Activated CD4-positive, alpha-beta memory T cell treated with anti-CD3 and anti-CD28 coated beads, Interleukin-2, amount 10 ng/mL, durations not matched to agents 7 days and 5 days (primary cell): Measurements from ENCODE around the gene NEMP1. TPM values are rescaled to one million over a fixed set of nuclear protein-coding genes. Genes with fewer than 3 reads are reported as not detected.

Experiments
- CTCF ChIA-PET: fragments of 350-600 bp; sonication (Branson Sonifier 250); formaldehyde crosslinking; loops from one replicate; lab custom pipeline; 2021; ENCODE audit warnings: antibody characterized with exemption, inconsistent platforms; lab: Charles Lee
- POLR2A ChIA-PET: fragments of 350-600 bp; sonication (Branson Sonifier 250); formaldehyde crosslinking; loops from one replicate; lab custom pipeline; 2021; ENCODE audit warnings: antibody characterized with exemption; lab: Charles Lee
- DNase-seq: peaks from one replicate; pipeline ENCODE4 v3.0.0-alpha.2; 2020
- H3K27ac Mint-ChIP-seq: one replicate; pipeline ENCODE4 v1.8.0; 2021; ENCODE audit warnings: mild to moderate bottlenecking, mixed read lengths
- H3K27me3 Mint-ChIP-seq: one replicate; pipeline ENCODE4 v1.8.0; 2021; ENCODE audit warnings: mixed read lengths
- H3K36me3 Mint-ChIP-seq: one replicate; pipeline ENCODE4 v1.8.0; 2021; ENCODE audit warnings: low read depth, mixed read lengths
- H3K4me1 Mint-ChIP-seq: one replicate; pipeline ENCODE4 v1.8.0; 2021; ENCODE audit warnings: mixed read lengths
- H3K4me3 Mint-ChIP-seq: one replicate; pipeline ENCODE4 v1.8.0; 2021; ENCODE audit warnings: mild to moderate bottlenecking, mixed read lengths
- H3K9me3 Mint-ChIP-seq: one replicate; pipeline ENCODE4 v1.8.0; 2021; ENCODE audit warnings: mixed read lengths
- total RNA-seq, 2 experiments: library from RNA; stranded (reverse); gene quantifications; one replicate each; pipeline ENCODE4 v1.2.3, GENCODE V29; 2021

Gene NEMP1
- total RNA-seq, 2 experiments from 2014 or later, result 51.7 to 59.2 TPM

GRCh38 chr12:57105011-57105753 is 26.6 kb upstream of the NEMP1 start:
- no peak overlapping the region for H3K27ac Mint-ChIP-seq
- CTCF ChIA-PET, result no interaction called here

GRCh38 chr12:57104292-57104910 is 25.8 kb upstream of the NEMP1 start:
- no peaks in the 10 kb centered on the region for H3K27me3 Mint-ChIP-seq
- ChIA-PET POLR2A (interaction anchor here (1.1 to 1.8 kb wide), 2 partner anchors 26 to 44 kb away, joined by 3 to 4 read pairs; partner anchors contain the start of gene NEMP1), CTCF (interaction anchor here (1.0 to 2.9 kb wide), 3 partner anchors 8 to 11 kb away, joined by 3 to 9 read pairs (median 3); no protein-coding TSS in a partner anchor)
- H3K9me3 Mint-ChIP-seq, result no peaks in the 10 kb centered on the region
- H3K36me3 Mint-ChIP-seq, result peaks cover 51% of the 10 kb centered on the region
- no peak for DNase-seq
- H3K27ac Mint-ChIP-seq, result no peak overlapping the region
- H3K4me3 Mint-ChIP-seq, result no peak overlapping the region
- peaks cover 36% of the 10 kb centered on the region for H3K4me1 Mint-ChIP-seq

More at GRCh38 chr12:57105011-57105753, 26.6 kb upstream of the NEMP1 start:
- peaks cover 40% of the 10 kb centered on the region for H3K4me1 Mint-ChIP-seq
- H3K9me3 Mint-ChIP-seq, result no peaks in the 10 kb centered on the region
- H3K4me3 Mint-ChIP-seq, result no peak overlapping the region
- H3K27me3 Mint-ChIP-seq, result no peaks in the 10 kb centered on the region
- no peak for DNase-seq
- H3K36me3 Mint-ChIP-seq, result peaks cover 46% of the 10 kb centered on the region
- POLR2A ChIA-PET, result interaction anchor here (0.9 to 8.0 kb wide), 3 partner anchors 12 to 36 kb away, joined by 3 to 247 read pairs (median 4); partner anchors contain the start of genes NAB2 and NEMP1

GRCh38 chr12:57103856-57104255 is 25.3 kb upstream of the NEMP1 start:
- no peak for DNase-seq
- Mint-ChIP-seq H3K4me1 (peaks cover 36% of the 10 kb centered on the region), H3K4me3 (no peak overlapping the region), H3K27ac (no peak overlapping the region), H3K9me3 (no peaks in the 10 kb centered on the region), H3K36me3 (peaks cover 56% of the 10 kb centered on the region), H3K27me3 (no peaks in the 10 kb centered on the region)
- CTCF ChIA-PET, result interaction anchor here (1.0 to 2.9 kb wide), 3 partner anchors 8 to 12 kb away, joined by 3 to 9 read pairs (median 3); no protein-coding TSS in a partner anchor
- POLR2A ChIA-PET, result interaction anchor here (1.1 to 1.8 kb wide), 2 partner anchors 25 to 45 kb away, joined by 3 to 4 read pairs; partner anchors contain the start of gene NEMP1

- Mint-ChIP-seq H3K9me3 (no peaks in the 10 kb centered on the region), H3K4me1 (peaks cover 21% of the 10 kb centered on the region), H3K4me3 (no peak overlapping the region), H3K36me3 (peaks cover 55% of the 10 kb centered on the region), H3K27ac (peak overlapping the region; percentile 26), H3K27me3 (no peaks in the 10 kb centered on the region)
- ChIA-PET POLR2A (interaction anchor here (0.8 to 1.0 kb wide), 2 partner anchors 8 to 10 kb away, joined by 4 to 5 read pairs; no protein-coding TSS in a partner anchor), CTCF (interaction anchor here (2.9 kb wide), 1 partner anchor 10 kb away, joined by 9 read pairs; no protein-coding TSS in a partner anchor)
- DNase-seq, result no peak
Measured at GRCh38 chr12:57101892-57102695, 23.5 kb upstream of the NEMP1 start.

- H3K4me3 Mint-ChIP-seq, result no peak overlapping the region
- H3K27ac Mint-ChIP-seq, result no peak overlapping the region
- H3K27me3 Mint-ChIP-seq, result no peaks in the 10 kb centered on the region
- no peak for DNase-seq
- H3K36me3 Mint-ChIP-seq, result peaks cover 51% of the 10 kb centered on the region
- H3K9me3 Mint-ChIP-seq, result no peaks in the 10 kb centered on the region
- CTCF ChIA-PET, result interaction anchor here (0.8 to 8.3 kb wide), 4 partner anchors 11 to 31 kb away, joined by 3 to 69 read pairs (median 6); partner anchors contain the start of gene STAT6
- POLR2A ChIA-PET, result interaction anchor here (0.7 to 14.8 kb wide), 5 partner anchors 9 to 73 kb away, joined by 3 to 247 read pairs (median 10); partner anchors contain the start of genes NAB2, NEMP1 and STAT6
- H3K4me1 Mint-ChIP-seq, result peaks cover 20% of the 10 kb centered on the region
Measured at GRCh38 chr12:57099766-57100165, 21.2 kb upstream of the NEMP1 start.

GRCh38 chr12:57099047-57099714 is 20.6 kb upstream of the NEMP1 start:
- ChIA-PET POLR2A (interaction anchor here (1.1 to 14.8 kb wide), 5 partner anchors 10 to 35 kb away, joined by 3 to 247 read pairs (median 10); partner anchors contain the start of genes NAB2, NEMP1 and STAT6), CTCF (interaction anchor here (0.8 to 8.3 kb wide), 4 partner anchors 8 to 30 kb away, joined by 3 to 69 read pairs (median 6); partner anchors contain the start of gene STAT6)
- Mint-ChIP-seq H3K9me3 (no peaks in the 10 kb centered on the region), H3K4me1 (peaks cover 26% of the 10 kb centered on the region), H3K4me3 (no peak overlapping the region), H3K27me3 (no peaks in the 10 kb centered on the region), H3K27ac (peak overlapping the region; percentile 14), H3K36me3 (peaks cover 45% of the 10 kb centered on the region)
- DNase-seq, result no peak

- Mint-ChIP-seq H3K4me3 (no peak overlapping the region), H3K27ac (peak overlapping the region; percentile 14), H3K4me1 (peaks cover 29% of the 10 kb centered on the region), H3K9me3 (no peaks in the 10 kb centered on the region), H3K36me3 (peaks cover 44% of the 10 kb centered on the region), H3K27me3 (no peaks in the 10 kb centered on the region)
- POLR2A ChIA-PET, result interaction anchor here (1.1 to 14.8 kb wide), 4 partner anchors 10 to 34 kb away, joined by 3 to 247 read pairs (median 22); partner anchors contain the start of genes NAB2, NEMP1 and STAT6
- DNase-seq, result no peak
- CTCF ChIA-PET, result interaction anchor here (1.0 to 8.3 kb wide), 3 partner anchors 9 to 27 kb away, joined by 3 to 69 read pairs (median 6); partner anchors contain the start of gene STAT6
Measured at GRCh38 chr12:57098546-57098945, 20.0 kb upstream of the NEMP1 start.

- POLR2A ChIA-PET, result interaction anchor here (1.3 to 14.8 kb wide), 4 partner anchors 9 to 19 kb away, joined by 3 to 247 read pairs (median 22); partner anchors contain the start of genes NAB2, NEMP1 and STAT6
- no peak for DNase-seq
- H3K27me3 Mint-ChIP-seq, result no peaks in the 10 kb centered on the region
- no peaks in the 10 kb centered on the region for H3K9me3 Mint-ChIP-seq
- no peak overlapping the region for H3K27ac Mint-ChIP-seq
- peaks cover 39% of the 10 kb centered on the region for H3K4me1 Mint-ChIP-seq
- H3K36me3 Mint-ChIP-seq, result peaks cover 45% of the 10 kb centered on the region
- CTCF ChIA-PET, result interaction anchor here (1.0 to 8.3 kb wide), 3 partner anchors 13 to 28 kb away, joined by 4 to 69 read pairs (median 5); partner anchors contain the start of genes NEMP1 and STAT6
- no peak overlapping the region for H3K4me3 Mint-ChIP-seq
Measured at GRCh38 chr12:57097554-57097835, 18.9 kb upstream of the NEMP1 start.

GRCh38 chr12:57096748-57097553 is 18.4 kb upstream of the NEMP1 start:
- H3K27ac Mint-ChIP-seq, result no peak overlapping the region
- peaks cover 42% of the 10 kb centered on the region for H3K36me3 Mint-ChIP-seq
- peaks cover 35% of the 10 kb centered on the region for H3K4me1 Mint-ChIP-seq
- no peak overlapping the region for H3K4me3 Mint-ChIP-seq
- no peak for DNase-seq
- no peaks in the 10 kb centered on the region for H3K9me3 Mint-ChIP-seq
- CTCF ChIA-PET, result interaction anchor here (1.0 to 8.3 kb wide), 5 partner anchors 14 to 28 kb away, joined by 3 to 69 read pairs (median 4); partner anchors contain the start of genes NEMP1 and STAT6
- H3K27me3 Mint-ChIP-seq, result no peaks in the 10 kb centered on the region
- POLR2A ChIA-PET, result interaction anchor here (1.3 to 14.8 kb wide), 3 partner anchors 8 to 18 kb away, joined by 3 to 247 read pairs (median 33); partner anchors contain the start of genes NAB2, NEMP1 and STAT6

GRCh38 chr12:57096099-57096572 is 17.5 kb upstream of the NEMP1 start:
- POLR2A ChIA-PET, result interaction anchor here (1.3 to 14.8 kb wide), 2 partner anchors 13 to 17 kb away, joined by 3 to 247 read pairs; partner anchors contain the start of genes NEMP1 and STAT6
- H3K9me3 Mint-ChIP-seq, result no peaks in the 10 kb centered on the region
- no peak overlapping the region for H3K4me3 Mint-ChIP-seq
- CTCF ChIA-PET, result interaction anchor here (0.5 to 8.3 kb wide), 5 partner anchors 14 to 75 kb away, joined by 3 to 69 read pairs (median 3); partner anchors contain the start of gene STAT6
- H3K36me3 Mint-ChIP-seq, result peaks cover 43% of the 10 kb centered on the region
- H3K27me3 Mint-ChIP-seq, result no peaks in the 10 kb centered on the region
- H3K27ac Mint-ChIP-seq, result peak overlapping the region; percentile 42
- DNase-seq, result no peak
- H3K4me1 Mint-ChIP-seq, result peaks cover 35% of the 10 kb centered on the region
